Thyroid gland (tissue), 4 donors: Measurements from ENCODE around the gene MGMT. TPM values are rescaled to one million over a fixed set of nuclear protein-coding genes. Genes with fewer than 3 reads are reported as not detected.

Source experiments
- DNase-seq, 2 donors: peaks; one replicate each; pipeline ENCODE4 v3.0.0-alpha.2; 2019
- H3K27ac ChIP-seq, 3 donors: fragments of 200-600 bp; sonication (generic); 1 replicate in 2 of 3; 2 replicates in 1 of 3; pipeline ENCODE4 v1.5.1; 2016 to 2019; ENCODE audit warnings: mild to moderate bottlenecking in 1 of 3, moderate library complexity in 1 of 3
- H3K27me3 ChIP-seq: fragments of 200-600 bp; sonication (generic); one replicate; pipeline ENCODE4 v1.5.1; 2019
- H3K36me3 ChIP-seq, 2 donors: fragments of 200-600 bp; sonication (generic); one replicate each; pipeline ENCODE4 v1.5.1; 2016 to 2019
- H3K4me1 ChIP-seq, 2 donors: fragments of 200-600 bp; sonication (generic); one replicate each; pipeline ENCODE4 v1.5.1; 2017 to 2019
- H3K4me3 ChIP-seq, 3 donors: fragments of 200-600 bp; sonication (generic); replicated peaks in 1 of 3; 1 replicate in 2 of 3; 2 replicates in 1 of 3; pipeline ENCODE4 v1.5.1; 2016; ENCODE audit warnings: mild to moderate bottlenecking in 1 of 3
- H3K9me3 ChIP-seq: fragments of 200-600 bp; sonication (generic); one replicate; pipeline ENCODE4 v1.5.1; 2017
- POLR2A ChIP-seq, 2 donors: fragments of 450-650 bp; IDR thresholded peaks; one replicate each; pipeline ENCODE4 v1.6.1; 2017; ENCODE audit warnings: antibody characterized with exemption in 2 of 2, mild to moderate bottlenecking in 2 of 2, moderate library complexity in 1 of 2
- WGBS, 2 donors: methylation state at CpG; one replicate each; pipeline ENCODE4 v1.1.5; 2017; 5-methylcytosine and 5-hydroxymethylcytosine counted together
- intact Hi-C: fragments of 100-400 bp; cut with DNase I; formaldehyde crosslinking; loops from one replicate; pipeline ENCODE4 v1.15.1; 2023
- total RNA-seq, 4 donors: library from RNA; depleted of rRNA; stranded (reverse); fragments of >200 nt; gene quantifications; one replicate each; pipeline ENCODE4 v1.2.3, GENCODE V29; 2016
- TF ChIP-seq, protein P1 (sequence below), 6 experiments: fragments of 200-600 bp in 3 of 6; fragments of 450-650 bp in 3 of 6; sonication (generic) in 3 of 6; IDR thresholded peaks; one replicate each; pipeline ENCODE4 v1.5.1; 2016 to 2019; ENCODE audit warnings: antibody characterized with exemption in 6 of 6, mild to moderate bottlenecking in 2 of 6, inconsistent platforms in 1 of 6, moderate library complexity in 1 of 6

The MGMT gene
- total RNA-seq, 4 donors from 2014 or later = 17.6 to 48.7 (median 30.7) TPM

DNA sequence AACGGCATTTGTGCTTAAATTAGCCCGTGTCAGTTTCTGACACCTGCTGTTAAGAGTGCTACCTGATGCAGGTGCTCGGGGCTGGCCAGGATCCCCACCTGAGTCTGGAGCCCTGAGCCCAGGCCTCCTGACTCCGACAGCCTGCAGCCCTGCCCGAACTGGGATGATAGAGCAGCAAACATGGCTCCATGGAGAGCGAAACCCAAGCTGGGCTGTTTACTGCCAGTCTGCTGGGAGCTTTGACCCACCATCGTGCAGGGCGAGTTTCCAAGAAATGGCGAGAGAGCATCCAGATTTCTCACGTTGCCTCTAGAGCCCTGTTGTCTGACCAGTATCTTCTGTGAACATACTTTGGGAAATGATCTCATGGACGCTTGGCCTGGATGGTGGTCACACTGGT lies 66.2 kb downstream of the MGMT start:
- H3K4me1 ChIP-seq = peaks cover 6 to 11% of the 10 kb centered on the region in 2 donors
- no peak overlapping the region for H3K27ac ChIP-seq
- H3K27me3 ChIP-seq = no peaks in the 10 kb centered on the region
- H3K4me3 ChIP-seq = no peak overlapping the region
- no peaks in the 10 kb centered on the region for H3K36me3 ChIP-seq
- H3K9me3 ChIP-seq = no peaks in the 10 kb centered on the region
- TF ChIP-seq, protein P1, sequence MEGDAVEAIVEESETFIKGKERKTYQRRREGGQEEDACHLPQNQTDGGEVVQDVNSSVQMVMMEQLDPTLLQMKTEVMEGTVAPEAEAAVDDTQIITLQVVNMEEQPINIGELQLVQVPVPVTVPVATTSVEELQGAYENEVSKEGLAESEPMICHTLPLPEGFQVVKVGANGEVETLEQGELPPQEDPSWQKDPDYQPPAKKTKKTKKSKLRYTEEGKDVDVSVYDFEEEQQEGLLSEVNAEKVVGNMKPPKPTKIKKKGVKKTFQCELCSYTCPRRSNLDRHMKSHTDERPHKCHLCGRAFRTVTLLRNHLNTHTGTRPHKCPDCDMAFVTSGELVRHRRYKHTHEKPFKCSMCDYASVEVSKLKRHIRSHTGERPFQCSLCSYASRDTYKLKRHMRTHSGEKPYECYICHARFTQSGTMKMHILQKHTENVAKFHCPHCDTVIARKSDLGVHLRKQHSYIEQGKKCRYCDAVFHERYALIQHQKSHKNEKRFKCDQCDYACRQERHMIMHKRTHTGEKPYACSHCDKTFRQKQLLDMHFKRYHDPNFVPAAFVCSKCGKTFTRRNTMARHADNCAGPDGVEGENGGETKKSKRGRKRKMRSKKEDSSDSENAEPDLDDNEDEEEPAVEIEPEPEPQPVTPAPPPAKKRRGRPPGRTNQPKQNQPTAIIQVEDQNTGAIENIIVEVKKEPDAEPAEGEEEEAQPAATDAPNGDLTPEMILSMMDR (IDR thresholded peaks at IDR 0.05) = no peak
- TF ChIP-seq POLR2A (IDR thresholded peaks at IDR 0.05) = no peak
- no peak for DNase-seq
- WGBS, 2 donors = 86 to 88% methylated on average over 7 to 11 of the region's 11 CpGs
- intact Hi-C loops = no loop called here

DNA sequence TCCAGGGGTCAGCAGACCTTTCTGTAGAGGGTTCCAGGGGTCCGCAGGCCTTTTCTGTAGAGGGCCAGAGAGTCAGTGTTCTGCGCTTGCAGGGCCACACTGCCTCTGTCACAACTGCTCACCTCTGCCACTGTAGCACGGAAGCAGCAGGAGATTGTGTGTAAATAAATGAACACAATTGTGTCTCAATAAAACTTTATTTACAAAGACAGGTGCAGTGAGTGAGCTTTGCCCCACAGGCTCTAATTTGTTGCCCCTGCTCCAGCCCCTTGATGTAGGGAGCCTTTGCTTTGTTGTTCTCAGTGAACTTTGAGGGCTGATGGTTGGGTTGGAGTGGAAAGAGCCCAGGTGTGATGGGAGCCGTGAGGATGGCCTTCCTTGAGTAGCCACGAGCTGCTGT lies 67.8 kb downstream of the MGMT start:
- Histone ChIP-seq H3K9me3 (no peaks in the 10 kb centered on the region), H3K27me3 (no peaks in the 10 kb centered on the region), H3K4me1 (peaks cover 6 to 11% of the 10 kb centered on the region in 2 donors), H3K36me3 (no peaks in the 10 kb centered on the region), H3K27ac (no peak overlapping the region), H3K4me3 (no peak overlapping the region)
- DNase-seq = no peak
- whole genome bisulfite sequencing, 2 donors = 95 to 99% methylated on average over 5 of the region's 5 CpGs
- TF ChIP-seq, protein P1 (IDR thresholded peaks at IDR 0.05) = no peak
- TF ChIP-seq POLR2A (IDR thresholded peaks at IDR 0.05) = no peak
- intact Hi-C loops = no loop called here

DNA sequence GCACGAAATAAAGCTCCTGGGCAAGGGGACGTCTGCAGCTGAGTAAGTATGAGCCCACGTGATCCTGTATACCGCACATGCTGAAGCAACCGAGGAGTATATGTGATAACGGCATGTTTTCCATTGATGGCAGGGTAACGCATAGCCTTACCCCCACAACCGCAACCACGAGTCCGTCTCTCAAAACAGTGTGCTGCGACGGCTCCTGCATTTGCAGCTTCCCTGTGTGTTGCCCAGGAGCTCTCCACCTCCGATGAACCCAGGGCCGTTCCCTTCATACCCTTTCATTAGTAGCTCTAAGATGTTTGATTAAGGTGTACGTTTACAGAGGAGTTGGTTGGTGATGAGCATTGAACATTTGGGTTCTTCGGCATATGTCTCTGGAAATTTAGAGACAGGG lies 69.3 kb downstream of the MGMT start:
- intact Hi-C loops = no loop called here
- no peak overlapping the region for H3K4me3 ChIP-seq
- no peaks in the 10 kb centered on the region for H3K36me3 ChIP-seq
- H3K27ac ChIP-seq = no peak overlapping the region
- 98% methylated on average over 16 of the region's 16 CpGs for WGBS, 2 donors
- H3K27me3 ChIP-seq = no peaks in the 10 kb centered on the region
- DNase-seq = no peak
- peaks cover 6 to 10% of the 10 kb centered on the region in 2 donors for H3K4me1 ChIP-seq
- no peak for TF ChIP-seq POLR2A (IDR thresholded peaks at IDR 0.05)
- TF ChIP-seq, protein P1 (IDR thresholded peaks at IDR 0.05) = no peak
- no peaks in the 10 kb centered on the region for H3K9me3 ChIP-seq

DNA sequence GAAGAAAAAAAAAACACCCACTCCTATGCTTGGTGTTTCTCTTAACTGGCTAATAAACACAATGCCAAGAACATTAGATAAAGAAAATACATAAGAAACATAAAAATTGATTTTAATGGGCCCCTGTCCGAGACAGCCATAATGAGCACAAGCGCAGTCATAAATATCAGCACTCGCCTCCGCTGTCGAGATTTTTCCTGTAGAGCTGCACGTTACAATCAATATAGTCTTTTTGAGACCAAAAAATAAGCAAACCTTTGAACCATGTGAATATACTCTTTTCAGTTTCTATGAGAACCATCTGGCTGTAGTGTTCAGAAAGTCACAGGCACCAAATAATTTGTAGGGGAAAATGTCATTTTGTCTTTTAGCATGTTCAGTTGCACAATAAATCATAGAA lies 70.1 kb downstream of the MGMT start:
- no peak for TF ChIP-seq POLR2A (IDR thresholded peaks at IDR 0.05)
- TF ChIP-seq, protein P1 (IDR thresholded peaks at IDR 0.05) = no peak
- DNase-seq = no peak
- Histone ChIP-seq H3K27ac (no peak overlapping the region), H3K9me3 (no peaks in the 10 kb centered on the region), H3K4me1 (peaks cover 2% of the 10 kb centered on the region in 2 donors), H3K27me3 (no peaks in the 10 kb centered on the region), H3K4me3 (no peak overlapping the region), H3K36me3 (no peaks in the 10 kb centered on the region)
- 91 to 94% methylated on average over 6 of the region's 6 CpGs for WGBS, 2 donors
- intact Hi-C loops = no loop called here

DNA sequence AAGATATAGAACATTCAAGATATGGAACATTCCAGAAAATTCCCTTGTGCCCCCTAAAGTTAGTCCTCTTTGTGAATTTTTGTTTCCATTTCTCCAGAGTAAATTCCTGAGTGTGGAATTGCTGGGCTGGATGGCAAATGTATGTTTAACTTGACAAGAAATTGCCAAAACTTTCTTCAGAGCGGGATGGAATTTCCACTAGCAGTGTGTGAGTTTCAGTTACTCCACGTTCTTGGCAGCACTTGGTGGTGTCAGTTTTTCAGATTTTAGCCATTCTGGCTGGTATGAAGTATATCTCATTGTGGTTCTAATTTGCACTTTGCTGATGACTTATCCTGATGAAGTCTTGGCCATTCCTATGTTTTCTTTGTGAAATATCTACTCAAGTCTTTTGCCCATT lies 71.2 kb downstream of the MGMT start:
- no peak overlapping the region for H3K27ac ChIP-seq
- H3K27me3 ChIP-seq = no peaks in the 10 kb centered on the region
- intact Hi-C loops = no loop called here
- DNase-seq = no peak
- no peaks in the 10 kb centered on the region for H3K4me1 ChIP-seq
- no peaks in the 10 kb centered on the region for H3K36me3 ChIP-seq
- TF ChIP-seq, protein P1 (IDR thresholded peaks at IDR 0.05) = no peak
- no peak for TF ChIP-seq POLR2A (IDR thresholded peaks at IDR 0.05)
- no peak overlapping the region for H3K4me3 ChIP-seq
- 92 to 95% methylated on average over 2 of the region's 2 CpGs for WGBS, 2 donors
- H3K9me3 ChIP-seq = no peaks in the 10 kb centered on the region
